Fibroblast of lung (primary cell): ENCODE results near the gene MYO1F. TPM values are rescaled to one million over a fixed set of nuclear protein-coding genes. Genes with fewer than 3 reads are reported as not detected.
A peak's percentile ranks its signal among the peaks of the same experiment; 100 is the strongest.

Experiments
- DNase-seq, 2 donors: peaks; one replicate each; pipeline versions ENCODE4 v3.0.0 to v3.0.0-alpha.2; 2010; ENCODE audit warnings: low read depth in 2 of 2
- H2AFZ ChIP-seq: 2 replicates; pipeline ENCODE4 v1.5.1; 2012; ENCODE audit warnings: low read length, control low read depth, inconsistent platforms
- H3K27ac ChIP-seq: 2 replicates; pipeline ENCODE4 v1.5.1; 2011; ENCODE audit warnings: low read length, control low read depth; ENCODE audit not compliant: insufficient read depth
- H3K27me3 ChIP-seq: 2 replicates; pipeline ENCODE4 v1.5.1; 2011; ENCODE audit warnings: mild to moderate bottlenecking, low read length; ENCODE audit not compliant: control insufficient read depth, insufficient read depth
- H3K36me3 ChIP-seq: 2 replicates; pipeline ENCODE4 v1.5.1; 2011; ENCODE audit warnings: low read length; ENCODE audit not compliant: control insufficient read depth, insufficient read depth
- H3K4me1 ChIP-seq: 2 replicates; pipeline ENCODE4 v1.5.1; 2011; ENCODE audit warnings: low read length; ENCODE audit not compliant: control insufficient read depth, insufficient read depth; ENCODE audit errors: extremely low read depth
- H3K4me2 ChIP-seq: 2 replicates; pipeline ENCODE4 v1.5.1; 2011; ENCODE audit warnings: low read length, control low read depth; ENCODE audit not compliant: insufficient read depth; ENCODE audit errors: extremely low read depth
- H3K4me3 ChIP-seq, 4 experiments: fragments of 200-600 bp in 1 of 4; sonication (generic) in 1 of 4; replicated peaks in 1 of 4; 2 replicates each; pipeline ENCODE4 v1.5.1; 2011 to 2016; ENCODE audit warnings: low read length in 4 of 4, low read depth in 3 of 4, mild to moderate bottlenecking in 3 of 4, control low read depth in 2 of 4, inconsistent platforms in 1 of 4, mixed read lengths in 1 of 4; ENCODE audit not compliant: insufficient read depth in 1 of 4; ENCODE audit errors: control extremely low read depth in 1 of 4
- H3K79me2 ChIP-seq: 2 replicates; pipeline ENCODE4 v1.5.1; 2012; ENCODE audit warnings: mild to moderate bottlenecking, low read length, inconsistent platforms; ENCODE audit not compliant: control insufficient read depth, insufficient read depth
- H3K9ac ChIP-seq: 2 replicates; pipeline ENCODE4 v1.5.1; 2011; ENCODE audit warnings: mild to moderate bottlenecking, low read length, control low read depth; ENCODE audit not compliant: insufficient read depth
- H3K9me3 ChIP-seq: 2 replicates; pipeline ENCODE4 v1.5.1; 2012; ENCODE audit warnings: low read depth, low read length; ENCODE audit not compliant: control insufficient read depth, insufficient read depth
- H4K20me1 ChIP-seq: 2 replicates; pipeline ENCODE4 v1.5.1; 2011; ENCODE audit warnings: low read length; ENCODE audit not compliant: control insufficient read depth, insufficient read depth; ENCODE audit errors: extremely low read depth
- CTCF ChIP-seq, 2 donors: IDR thresholded peaks in 1 of 2; conservative IDR thresholded peaks in 1 of 2; 1 replicate in 1 of 2; 2 replicates in 1 of 2; pipeline ENCODE4 v1.5.1; 2011 to 2012; ENCODE audit warnings: low read length in 2 of 2, control low read depth in 1 of 2, inconsistent platforms in 1 of 2, low read depth in 1 of 2, mild to moderate bottlenecking in 1 of 2
- EZH2 ChIP-seq: IDR thresholded peaks from 2 replicates; pipeline ENCODE4 v1.5.1; 2012; ENCODE audit warnings: low read length, control low read depth, mild to moderate bottlenecking; ENCODE audit errors: missing control alignments
- polyA plus RNA-seq, 2 donors: library from polyadenylated mRNA; depleted of rRNA in 1 of 2; stranded (reverse) in 1 of 2; unstranded in 1 of 2; fragments of >200 nt; gene quantifications; 2 replicates each; pipeline ENCODE4 v1.2.1, GENCODE V29; 2011 to 2012; ENCODE audit warnings: missing spikeins in 1 of 2
- total RNA-seq: library from RNA; depleted of rRNA; stranded (reverse); fragments of >200 nt; gene quantifications from 2 replicates; pipeline ENCODE4 v1.2.1, GENCODE V29; 2014

The MYO1F gene
- total and polyA plus RNA-seq, 2 donors (not counting 1 experiment from before 2014, with no cell fraction given) = 0.08 to 0.17 TPM

DNA sequence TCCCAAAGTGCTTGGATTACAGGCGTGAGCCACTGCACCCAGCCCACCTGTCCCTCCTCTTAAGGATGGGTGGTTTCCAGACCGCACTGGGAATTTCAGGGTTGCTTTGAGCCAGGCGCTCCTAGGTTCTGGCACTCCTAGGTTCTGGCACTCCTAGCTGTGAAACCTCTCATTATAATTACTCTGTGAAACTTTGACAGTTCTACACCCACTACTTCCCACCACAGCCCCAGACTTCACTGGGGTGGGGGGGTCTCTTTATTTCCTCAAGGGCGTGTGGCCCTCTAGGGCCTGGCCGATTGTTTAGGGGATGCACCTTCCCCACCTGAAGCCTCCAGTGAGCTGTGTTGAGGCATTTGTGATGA lies 35.5 kb upstream of the MYO1F start:
- Histone ChIP-seq H3K4me1 (peaks cover 7% of the 10 kb centered on the region), H3K9me3 (no peaks in the 10 kb centered on the region), H3K79me2 (no peaks in the 10 kb centered on the region), H3K9ac (no peak overlapping the region), H3K27me3 (no peaks in the 10 kb centered on the region), H2AFZ (no peak overlapping the region), H3K27ac (no peak overlapping the region), H4K20me1 (no peaks in the 10 kb centered on the region), H3K36me3 (no peaks in the 10 kb centered on the region), H3K4me2 (no peak overlapping the region), H3K4me3 (no peak overlapping the region)
- TF ChIP-seq EZH2 = no peak
- TF ChIP-seq CTCF (conservative IDR thresholded peaks at IDR 0.05 in 1 of 2, IDR thresholded peaks at IDR 0.05 in 1 of 2; ENCODE audit: low read depth in 1 of 2, low read length in 2 of 2) = no peak
- DNase-seq = peak in 1 of 2 donors; percentile 31

DNA sequence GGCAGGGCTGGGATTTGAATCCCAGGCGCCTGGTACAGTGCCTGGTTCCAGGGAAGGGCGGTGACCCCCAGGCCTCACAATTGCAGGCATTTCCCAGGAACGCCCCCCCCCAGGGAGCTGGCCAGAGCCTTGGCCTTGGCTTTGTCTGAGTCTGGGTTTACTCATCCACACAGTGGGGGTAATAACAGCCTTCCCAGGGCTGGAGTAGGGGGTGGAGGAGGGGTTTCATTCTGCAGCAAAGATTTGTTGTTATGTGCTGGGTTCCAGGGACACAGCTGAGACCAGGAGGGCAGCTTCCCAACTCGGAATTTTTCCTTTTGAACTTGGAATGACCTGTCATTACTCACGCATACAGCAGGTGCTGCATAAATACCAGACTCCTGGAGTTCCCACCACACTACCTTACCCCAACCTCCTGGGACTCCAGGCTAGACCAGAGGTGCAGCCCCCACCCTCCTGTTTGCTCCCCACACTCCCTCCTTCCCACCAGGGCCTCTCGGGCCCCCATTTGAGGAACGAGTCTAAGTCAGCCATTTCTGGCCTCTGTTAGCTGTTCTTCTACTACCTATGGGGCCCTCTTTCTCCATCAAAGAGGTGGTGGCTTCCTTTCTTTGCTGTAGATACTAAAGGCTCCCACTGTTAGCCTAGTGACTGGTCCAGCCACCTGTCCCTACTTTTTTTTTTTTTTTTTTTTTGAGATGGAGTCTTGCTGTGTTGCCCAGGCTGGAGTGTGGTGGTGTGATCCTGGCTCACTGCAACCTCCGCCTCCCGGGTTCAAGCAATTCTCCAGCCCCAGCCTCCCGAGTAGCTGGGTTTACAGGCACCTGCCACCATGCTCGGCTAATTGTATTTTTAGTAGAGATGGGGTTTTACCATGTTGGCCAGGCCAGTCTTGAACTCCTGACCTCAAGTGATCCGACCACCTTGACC lies 34.9 kb upstream of the MYO1F start:
- no peaks in the 10 kb centered on the region for H3K9me3 ChIP-seq
- no peaks in the 10 kb centered on the region for H4K20me1 ChIP-seq
- no peaks in the 10 kb centered on the region for H3K36me3 ChIP-seq
- H3K4me1 ChIP-seq = peaks cover 7% of the 10 kb centered on the region
- no peak overlapping the region for H3K9ac ChIP-seq
- H3K27ac ChIP-seq = no peak overlapping the region
- no peak overlapping the region for H3K4me3 ChIP-seq
- H3K4me2 ChIP-seq = no peak overlapping the region
- H3K27me3 ChIP-seq = no peaks in the 10 kb centered on the region
- H3K79me2 ChIP-seq = no peaks in the 10 kb centered on the region
- peak; percentile 39 to 95 for DNase-seq
- TF ChIP-seq EZH2 (no peak), CTCF (conservative IDR thresholded peaks at IDR 0.05 in 1 of 2, IDR thresholded peaks at IDR 0.05 in 1 of 2; ENCODE audit: low read depth in 1 of 2, low read length in 2 of 2) (no peak)
- H2AFZ ChIP-seq = no peak overlapping the region

DNA sequence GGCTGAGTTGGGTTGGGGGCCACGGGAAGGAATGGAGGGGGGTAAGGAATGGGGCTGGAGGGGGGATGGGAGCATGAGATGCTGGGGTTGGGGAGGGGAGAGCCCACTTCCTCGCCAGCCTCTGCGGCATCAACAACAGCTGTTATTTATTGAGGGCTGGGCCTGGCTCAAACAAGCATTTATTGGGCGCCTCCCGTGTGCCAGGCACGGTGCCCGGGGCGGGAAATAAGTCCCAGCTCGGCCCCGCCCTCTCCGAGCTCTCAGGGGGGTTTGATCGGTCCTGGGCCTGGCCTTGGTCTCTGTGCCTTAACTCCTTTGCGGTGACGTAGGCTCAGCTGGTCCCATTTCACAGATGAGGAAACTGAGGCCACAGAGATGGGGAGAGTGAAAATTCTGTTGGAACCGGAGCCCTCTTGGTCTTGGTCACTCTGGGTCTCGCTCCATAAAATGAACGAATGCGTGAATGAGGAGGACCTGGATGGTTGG lies 34.2 kb upstream of the MYO1F start:
- Histone ChIP-seq H4K20me1 (no peaks in the 10 kb centered on the region), H3K9ac (no peak overlapping the region), H3K9me3 (no peaks in the 10 kb centered on the region), H2AFZ (no peak overlapping the region), H3K4me3 (no peak overlapping the region), H3K79me2 (no peaks in the 10 kb centered on the region), H3K36me3 (no peaks in the 10 kb centered on the region), H3K4me1 (peaks cover 7% of the 10 kb centered on the region), H3K27me3 (no peaks in the 10 kb centered on the region), H3K27ac (no peak overlapping the region), H3K4me2 (no peak overlapping the region)
- TF ChIP-seq EZH2 (no peak), CTCF (conservative IDR thresholded peaks at IDR 0.05 in 1 of 2, IDR thresholded peaks at IDR 0.05 in 1 of 2; ENCODE audit: low read depth in 1 of 2, low read length in 2 of 2) (no peak)
- DNase-seq = peak in 1 of 2 donors; percentile 35
